Fibroblast of skin of abdomen (primary cell): Measurements from ENCODE around the gene SNX25.
"Not testable (repeated sequence)": the region's sequence is repeated elsewhere in the genome, so short reads cannot be mapped to it uniquely, and the experiment has no call there.

Experiments used
- DNase-seq: peaks from one replicate; pipeline ENCODE4 v3.0.0-alpha.2; 2013

SNX25 gene

DNA sequence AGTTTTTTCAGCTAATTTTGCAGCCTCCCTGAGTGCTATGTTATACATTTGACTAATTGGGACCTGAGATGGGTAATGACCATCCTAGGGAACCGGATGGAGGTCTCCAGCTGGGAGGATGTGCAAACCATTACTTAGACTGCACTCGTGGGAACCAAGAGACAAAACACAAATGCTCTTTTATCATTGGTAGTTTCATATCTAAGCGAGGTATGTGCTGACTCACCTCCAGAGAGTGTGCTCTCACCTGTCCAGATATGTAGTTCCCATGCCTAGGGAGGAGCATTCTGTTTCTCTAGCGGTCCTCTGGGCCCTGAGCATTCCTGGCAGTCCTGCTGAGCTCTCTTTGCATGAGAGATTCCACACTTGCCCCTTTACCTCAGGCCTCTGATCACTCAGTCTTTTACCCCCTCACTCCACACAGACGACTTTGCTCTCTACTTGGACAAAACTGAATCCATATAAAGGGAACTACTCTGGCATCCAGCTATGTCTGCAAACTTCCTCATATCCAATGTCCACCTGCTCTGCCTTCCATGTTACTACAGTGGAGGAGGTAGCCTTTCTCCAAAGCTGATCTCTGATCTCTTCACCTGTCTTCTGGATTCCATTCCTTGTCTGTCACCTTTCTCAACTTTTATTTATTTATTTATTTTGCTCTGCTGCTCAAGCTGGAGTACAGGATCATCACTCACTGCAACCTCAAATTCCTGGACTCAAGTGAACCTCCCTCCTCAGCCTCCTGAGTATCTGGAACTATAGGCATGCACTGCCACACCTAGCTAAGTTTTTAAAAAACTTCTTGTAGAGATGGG lies 97.9 kb downstream of the SNX25 start:
- DNase-seq = no peak

DNA sequence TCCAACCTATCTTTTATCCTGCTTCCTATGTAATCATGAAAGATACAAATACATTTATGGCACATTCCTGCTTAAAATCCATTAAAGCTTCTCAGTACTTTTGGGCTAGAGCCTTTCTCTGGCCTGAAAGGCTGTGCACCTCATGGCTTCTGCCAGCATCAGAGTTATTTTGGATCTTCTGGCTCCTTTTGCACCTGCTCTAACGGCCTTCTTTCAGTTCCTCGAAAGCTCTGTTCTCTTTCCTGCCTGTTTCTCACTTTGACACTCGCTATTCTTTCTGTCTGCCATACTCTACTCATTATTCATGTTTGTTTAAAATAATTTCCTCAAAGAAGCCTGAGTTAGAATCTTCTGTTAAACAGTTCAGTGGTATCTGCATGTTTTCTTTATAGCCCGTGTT lies 100.4 kb downstream of the SNX25 start:
- no peak for DNase-seq

DNA sequence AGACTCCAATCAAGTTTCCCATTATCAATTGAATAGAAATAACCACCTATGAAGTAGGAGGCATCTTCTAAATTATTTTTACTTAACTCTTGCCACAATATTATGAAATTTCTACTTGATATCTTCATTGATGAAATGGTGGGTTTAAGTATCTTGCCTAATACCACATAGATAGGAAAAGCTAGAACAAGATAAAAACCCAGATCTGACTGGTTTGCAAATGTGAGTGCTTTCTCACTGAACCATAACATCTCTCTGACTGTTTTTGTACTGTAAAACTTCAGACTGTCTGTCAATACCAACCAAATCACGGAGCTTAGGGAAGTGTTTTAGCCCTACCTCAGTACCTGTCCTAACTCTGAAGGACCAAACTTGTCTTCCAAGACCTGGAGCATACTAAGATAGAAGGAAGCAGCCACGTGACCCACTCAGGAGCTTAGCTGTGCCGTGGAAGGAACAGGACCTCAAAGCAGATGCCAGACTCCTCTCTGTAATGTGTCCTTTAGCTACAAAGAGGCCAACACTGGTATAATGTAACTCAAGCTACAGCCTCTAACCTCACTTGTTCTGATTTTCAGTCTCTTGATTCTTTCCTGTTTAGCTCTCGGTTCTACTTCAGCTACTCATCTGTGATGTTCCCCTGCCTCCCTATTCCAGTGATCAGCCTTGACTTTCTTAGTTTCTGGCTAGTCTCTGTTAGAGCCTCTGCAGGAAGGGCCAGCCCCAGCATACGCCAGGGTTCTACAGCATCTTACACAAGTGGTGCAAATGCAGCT lies 101.9 kb downstream of the SNX25 start:
- DNase-seq = no peak

DNA sequence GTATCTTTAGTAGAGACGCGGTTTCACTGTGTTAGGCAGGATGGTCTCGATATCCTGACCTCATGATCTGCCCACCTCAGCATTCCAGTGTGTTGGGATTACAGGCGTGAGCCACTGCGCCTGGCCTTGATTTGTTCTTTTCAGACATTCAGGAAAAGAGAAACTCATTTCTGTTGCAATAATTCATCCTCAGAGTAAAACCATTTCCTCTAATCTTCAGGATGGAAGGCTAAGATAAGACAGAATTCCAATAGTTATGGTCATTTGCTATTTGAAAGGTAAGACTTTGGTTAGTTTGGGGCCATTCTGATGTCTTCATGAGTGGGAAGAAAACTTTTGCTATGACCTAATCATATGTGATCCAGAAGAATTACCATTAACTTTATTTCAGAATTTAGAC lies 103.3 kb downstream of the SNX25 start:
- peak; percentile 6 for DNase-seq

DNA sequence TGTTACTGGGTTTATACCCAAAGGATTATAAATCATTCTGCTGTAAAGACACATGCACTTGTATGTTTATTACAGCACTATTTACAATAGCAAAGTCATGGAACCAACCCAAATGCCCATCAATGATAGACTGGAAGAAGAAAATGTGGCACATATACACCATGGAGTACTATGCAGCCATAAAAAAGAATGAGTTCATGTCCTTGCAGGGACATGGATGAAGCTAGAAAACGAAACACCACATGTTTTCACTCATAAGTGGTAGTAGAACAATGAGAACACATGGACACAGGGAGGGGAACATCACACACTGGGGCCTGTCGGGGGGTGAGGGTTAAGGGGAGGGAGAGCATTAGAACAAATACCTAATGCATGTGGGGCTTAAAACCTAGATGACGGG lies 108.1 kb downstream of the SNX25 start:
- DNase-seq = not testable (repeated sequence)

GRCh38 chr4:185317880-185318279 lies 108.5 kb downstream of the SNX25 start:
- no peak for DNase-seq

DNA sequence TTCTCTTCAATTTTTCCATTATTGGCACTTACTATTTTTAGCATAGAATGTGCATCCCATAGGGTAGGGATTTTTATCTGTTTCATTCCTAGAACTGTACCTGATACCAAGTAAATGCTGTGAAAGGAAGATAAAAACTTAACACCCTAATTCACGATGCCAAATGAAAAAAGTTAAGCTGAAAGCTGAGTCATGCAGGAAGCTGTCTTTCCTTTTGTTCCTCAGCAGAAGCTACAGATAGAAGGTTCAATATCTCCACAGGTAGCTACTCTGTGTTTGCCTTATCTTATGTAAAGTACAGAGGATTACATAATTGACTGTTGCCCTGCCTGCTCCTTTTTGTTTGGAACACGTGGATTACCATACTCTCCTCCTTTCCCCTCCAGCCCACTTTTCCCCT lies 109.3 kb downstream of the SNX25 start:
- no peak for DNase-seq

- DNase-seq = no peak
Measured at GRCh38 chr4:185322803-185323202, 113.4 kb downstream of the SNX25 start.

GRCh38 chr4:185323606-185324005 lies 114.2 kb downstream of the SNX25 start:
- no peak for DNase-seq

GRCh38 chr4:185324361-185324760 lies 115.0 kb downstream of the SNX25 start:
- not testable (repeated sequence) for DNase-seq

GRCh38 chr4:185325721-185326120 lies 116.3 kb downstream of the SNX25 start:
- DNase-seq = not testable (repeated sequence)

DNA sequence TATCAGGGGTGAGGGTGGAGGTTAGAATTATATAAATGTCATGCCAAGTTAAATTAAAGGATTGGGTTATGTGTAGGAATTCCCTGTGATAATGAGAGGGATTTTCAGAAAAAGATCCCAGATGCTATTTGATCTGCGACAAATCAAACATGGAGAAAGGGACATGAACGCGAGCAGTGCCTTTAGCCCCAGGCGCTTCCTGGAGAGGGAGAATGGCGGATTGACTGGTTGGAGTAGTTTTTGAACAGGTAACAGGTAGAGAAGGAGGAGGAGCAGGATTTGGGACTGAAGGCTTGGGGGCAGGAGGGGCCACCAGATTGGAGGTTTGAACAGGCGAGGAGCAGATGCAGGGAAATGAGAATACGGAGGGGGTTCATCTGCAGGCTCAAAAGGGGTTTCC lies 119.2 kb downstream of the SNX25 start:
- DNase-seq = no peak

DNA sequence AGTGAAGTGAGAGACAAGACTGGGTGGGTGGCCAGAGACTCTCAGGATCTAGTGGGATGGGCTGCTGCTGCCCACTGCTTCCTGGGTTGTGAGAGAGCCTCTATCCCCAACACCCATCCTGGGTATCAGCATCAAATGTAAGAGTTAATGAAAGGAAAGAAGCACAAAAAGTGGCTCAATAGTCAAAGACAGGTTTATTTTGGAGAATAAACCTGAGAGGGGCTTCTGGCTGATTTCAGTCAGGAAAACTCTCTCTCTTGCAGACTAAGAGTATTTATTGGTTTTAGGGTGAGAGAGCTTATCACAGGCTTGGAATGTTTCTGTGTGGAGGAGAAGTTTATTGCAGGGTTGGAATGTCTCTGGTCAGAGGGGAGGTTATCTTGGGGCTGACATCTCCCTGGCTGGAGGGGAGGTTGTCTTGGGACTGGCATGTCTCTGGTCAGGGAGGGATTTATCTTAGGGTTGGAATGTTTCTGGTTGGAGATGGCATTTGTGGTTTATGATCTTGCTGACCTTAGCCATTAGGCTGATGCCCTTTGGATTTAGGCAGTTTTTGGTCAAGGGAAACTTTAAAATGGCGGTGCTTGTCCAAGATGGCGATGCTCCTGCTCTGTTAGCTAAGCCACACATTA lies 120.6 kb downstream of the SNX25 start:
- DNase-seq = not testable (repeated sequence)

- DNase-seq = no peak
Measured at GRCh38 chr4:185332575-185333464, 123.4 kb downstream of the SNX25 start.

DNA sequence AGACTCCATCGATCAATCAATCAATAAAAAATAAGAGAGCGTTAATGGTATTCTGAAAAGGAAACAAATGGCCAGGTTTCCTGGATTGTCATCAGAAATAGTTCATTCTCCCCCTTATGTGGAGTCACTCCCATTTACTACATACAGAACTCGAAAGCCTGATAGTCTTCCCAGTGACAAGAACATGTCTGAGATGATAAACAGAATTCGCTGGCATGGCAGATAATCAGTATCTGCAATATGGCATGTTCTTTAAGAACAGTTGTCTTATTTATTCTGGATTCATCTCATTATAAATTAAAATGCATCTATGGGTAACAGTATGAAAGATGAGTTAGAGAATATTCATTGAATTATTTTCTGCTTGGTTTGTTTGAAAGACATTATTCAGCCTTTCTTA lies 124.9 kb downstream of the SNX25 start:
- no peak for DNase-seq

DNA sequence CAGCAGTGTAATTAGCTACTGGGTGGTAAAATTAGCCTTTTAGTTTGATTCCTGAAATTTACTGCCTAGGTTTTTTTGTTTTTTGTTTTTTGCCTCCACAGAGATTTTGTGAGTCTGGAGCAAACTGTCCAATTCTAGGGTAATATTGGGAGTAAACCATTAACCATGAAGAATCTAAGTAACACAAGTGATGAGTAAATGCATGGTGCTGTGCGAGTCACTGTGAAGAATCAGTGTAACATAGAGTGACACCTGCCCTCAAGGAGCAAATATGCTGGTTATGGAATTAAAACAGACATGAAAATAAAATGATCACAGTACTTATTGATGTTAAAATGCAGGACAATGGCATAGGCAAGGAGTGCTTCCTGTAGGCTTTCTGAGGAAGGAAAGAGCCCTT lies 126.2 kb downstream of the SNX25 start:
- DNase-seq = no peak

GRCh38 chr4:185339941-185340340 lies 130.5 kb downstream of the SNX25 start:
- no peak for DNase-seq

DNA sequence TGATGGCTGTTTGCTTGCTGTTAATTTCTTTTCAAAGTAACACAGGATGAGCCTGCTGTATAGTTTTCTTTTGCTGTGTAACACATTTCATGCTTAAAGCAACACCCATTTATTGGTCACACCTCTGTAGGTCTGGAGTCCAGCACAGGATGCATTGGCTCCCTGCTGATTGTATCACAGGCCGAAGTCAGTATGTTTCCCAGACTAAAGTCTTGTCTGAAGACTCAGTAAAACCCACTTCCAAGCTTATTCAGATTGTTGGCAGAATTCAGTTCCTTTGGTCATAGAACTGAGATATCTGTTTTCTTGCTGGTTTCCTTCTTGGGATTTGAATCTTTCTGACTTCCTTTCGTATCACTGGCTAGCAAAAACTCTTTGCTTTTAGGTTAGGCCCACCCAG lies 132.0 kb downstream of the SNX25 start:
- no peak for DNase-seq

- no peak for DNase-seq
Measured at GRCh38 chr4:185341841-185342240, 132.4 kb downstream of the SNX25 start.

DNA sequence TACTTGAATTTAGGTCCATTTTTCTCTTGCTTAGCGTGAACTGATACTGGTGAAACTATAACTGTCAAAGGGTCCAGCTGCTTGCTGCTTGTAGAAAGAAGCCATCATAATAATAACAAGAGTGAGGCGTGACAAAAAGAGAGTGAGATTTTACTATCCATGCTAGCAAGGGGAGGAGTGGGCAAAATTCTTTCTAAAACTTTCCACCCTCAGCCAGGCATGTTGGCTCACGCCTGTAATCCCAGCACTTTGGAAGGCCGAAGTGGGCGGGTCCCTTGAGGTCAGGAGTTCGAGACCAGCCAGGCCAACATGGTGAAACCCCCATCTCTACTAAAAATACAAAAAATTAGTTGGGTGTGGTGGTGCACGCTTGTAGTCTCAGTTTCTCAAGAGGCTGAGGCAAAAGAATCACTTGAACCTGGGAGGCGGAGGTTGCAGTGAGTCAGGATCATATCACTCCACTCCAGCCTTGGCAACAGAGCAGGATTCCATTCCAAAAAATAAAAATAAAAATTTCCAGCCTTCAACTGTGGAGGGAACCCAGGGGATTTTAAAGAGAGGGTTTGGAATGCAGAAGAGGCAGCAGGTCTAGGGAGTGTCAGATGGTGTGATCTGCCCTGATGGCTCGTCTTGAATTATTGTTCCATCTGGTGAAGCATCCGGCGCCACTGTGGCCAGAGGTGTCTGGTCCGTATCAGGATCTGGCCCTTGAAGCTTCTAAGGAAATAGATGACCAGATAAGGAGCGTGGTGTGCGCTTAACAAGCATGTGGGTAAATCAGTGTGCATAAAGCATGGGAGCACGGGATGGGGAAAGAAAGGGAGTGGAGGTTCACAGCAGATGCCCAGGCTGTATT lies 134.6 kb downstream of the SNX25 start:
- peak; percentile 60 for DNase-seq

GRCh38 chr4:185344743-185345538 lies 135.5 kb downstream of the SNX25 start:
- DNase-seq = no peak
